Endothelial cell of umbilical vein (primary cell): ENCODE data around the gene FAM222B. TPM values are rescaled to one million over a fixed set of nuclear protein-coding genes. Genes with fewer than 3 reads are reported as not detected.

ENCODE experiments used
- BruUV-seq: library from RNA; stranded (reverse); fragments of 400-500 nt; replicated peaks from 2 replicates; lab custom pipeline; 2021; lab: Mats Ljungman, UMichigan
- CTCF ChIA-PET: fragments of 300-600, 350-600 bp; sonication (Branson Sonifier 250); formaldehyde crosslinking; loops from one replicate; lab custom pipeline; 2021; ENCODE audit warnings: antibody characterized with exemption, inconsistent platforms; lab: Charles Lee
- POLR2A ChIA-PET: fragments of 300-600, 350-600 bp; sonication (Branson Sonifier 250); formaldehyde crosslinking; loops from one replicate; lab custom pipeline; 2021; ENCODE audit warnings: antibody characterized with exemption, inconsistent platforms; lab: Charles Lee
- DNase-seq: peaks from one replicate; pipeline ENCODE4 v3.0.0-alpha.2; 2011; ENCODE audit warnings: low read depth, low spot score
- FAIRE-seq: peaks from 2 replicates; lab custom pipeline; 2011; peaks lifted over from hg19 to GRCh38; lab: Jason Lieb, UNC
- H2AFZ ChIP-seq: 2 replicates; pipeline ENCODE4 v1.6.0; 2012; ENCODE audit warnings: low read depth, low read length, control low read depth, inconsistent platforms
- H3K27ac ChIP-seq: 2 replicates; pipeline ENCODE4 v1.5.1; 2011; ENCODE audit warnings: low read depth, mild to moderate bottlenecking, control low read depth, low read length, moderate library complexity; ENCODE audit not compliant: insufficient read depth
- H3K27me3 ChIP-seq, 2 experiments: 2 replicates each; pipeline versions ENCODE4 v1.6.0 to v1.6.1; 2011; ENCODE audit warnings: low read length in 2 of 2, mixed read lengths in 1 of 2; ENCODE audit not compliant: control insufficient read depth in 2 of 2, insufficient read depth in 2 of 2
- H3K36me3 ChIP-seq, 2 experiments: 2 replicates in 1 of 2; 3 replicates in 1 of 2; pipeline ENCODE4 v1.5.1; 2011; ENCODE audit warnings: low read length in 2 of 2, mild to moderate bottlenecking in 1 of 2, moderate library complexity in 1 of 2; ENCODE audit not compliant: control insufficient read depth in 2 of 2, insufficient read depth in 2 of 2; ENCODE audit errors: extremely low read depth in 1 of 2
- H3K4me1 ChIP-seq: 3 replicates; pipeline ENCODE4 v1.5.1; 2011; ENCODE audit warnings: mild to moderate bottlenecking, low read length; ENCODE audit not compliant: control insufficient read depth, insufficient read depth; ENCODE audit errors: extremely low read depth
- H3K4me2 ChIP-seq: 2 replicates; pipeline ENCODE4 v1.6.1; 2011; ENCODE audit warnings: low read length, control low read depth, mixed read lengths; ENCODE audit not compliant: insufficient read depth
- H3K4me3 ChIP-seq, 3 experiments: fragments of 200-600 bp in 1 of 3; sonication (generic), shearing (Covaris generic) in 1 of 3; replicated peaks in 1 of 3; 2 replicates each; pipeline ENCODE4 v1.5.1; 2011 to 2016; ENCODE audit warnings: control low read depth in 3 of 3, low read length in 3 of 3, mild to moderate bottlenecking in 2 of 3, inconsistent platforms in 1 of 3, low read depth in 1 of 3, moderate library complexity in 1 of 3; ENCODE audit not compliant: insufficient read depth in 1 of 3
- H3K79me2 ChIP-seq: 2 replicates; pipeline ENCODE4 v1.6.0; 2012; ENCODE audit warnings: low read length, inconsistent platforms; ENCODE audit not compliant: control insufficient read depth, insufficient read depth
- H3K9ac ChIP-seq: replicated peaks from 2 replicates; pipeline ENCODE3; 2011; ENCODE audit warnings: low read length, control low read depth; ENCODE audit not compliant: insufficient read depth; ENCODE audit errors: extremely low read depth
- H3K9me1 ChIP-seq: replicated peaks from 3 replicates; pipeline ENCODE4 v1.6.0; 2011; ENCODE audit warnings: mild to moderate bottlenecking, low read length; ENCODE audit not compliant: control insufficient read depth, insufficient read depth; ENCODE audit errors: extremely low read depth
- H3K9me3 ChIP-seq: replicated peaks from 2 replicates; pipeline ENCODE4 v1.5.1; 2012; ENCODE audit warnings: low read length, inconsistent platforms; ENCODE audit not compliant: control insufficient read depth, insufficient read depth
- H4K20me1 ChIP-seq: replicated peaks from 2 replicates; pipeline ENCODE3; 2011; ENCODE audit warnings: mild to moderate bottlenecking, low read length; ENCODE audit not compliant: control insufficient read depth, insufficient read depth; ENCODE audit errors: extremely low read depth
- EZH2 ChIP-seq: IDR thresholded peaks from 2 replicates; pipeline ENCODE4 v1.6.1; 2012; ENCODE audit warnings: borderline replicate concordance, low read depth, mild to moderate bottlenecking, moderate library complexity, low read length, inconsistent platforms; ENCODE audit not compliant: severe bottlenecking
- FOS ChIP-seq: IDR thresholded peaks from 2 replicates; pipeline ENCODE4 v1.6.1; 2011; ENCODE audit warnings: mild to moderate bottlenecking, low read length, moderate library complexity, borderline replicate concordance; ENCODE audit not compliant: insufficient read depth
- GATA2 ChIP-seq: IDR thresholded peaks from 2 replicates; pipeline ENCODE4 v1.7.0; 2011; ENCODE audit warnings: low read depth, mild to moderate bottlenecking, moderate library complexity, mixed read lengths, low read length; ENCODE audit not compliant: insufficient read length, insufficient read depth
- JUN ChIP-seq: IDR thresholded peaks from 2 replicates; pipeline ENCODE4 v1.6.1; 2011; ENCODE audit warnings: borderline replicate concordance, low read depth; ENCODE audit not compliant: insufficient read length, insufficient read depth
- MYC ChIP-seq: IDR thresholded peaks from one replicate; pipeline ENCODE4 v1.6.1; 2011; ENCODE audit warnings: mild to moderate bottlenecking, low read depth, low read length
- POLR2A ChIP-seq: IDR thresholded peaks from 2 replicates; pipeline ENCODE4 v1.6.1; 2012; ENCODE audit warnings: low read depth, mild to moderate bottlenecking, control low read depth, low read length
- POLR2AphosphoS5 ChIP-seq: IDR thresholded peaks from 2 replicates; pipeline ENCODE4 v1.6.1; 2012; ENCODE audit warnings: low read depth, mild to moderate bottlenecking, control low read depth, low read length, moderate library complexity; ENCODE audit not compliant: insufficient read depth
- dilution Hi-C: fragments of 300-500 bp; cut with MboI; formaldehyde crosslinking; loops from one replicate; pipeline ENCODE4 v1.15.0; 2019; ENCODE audit warnings: low sequenced_read_pairs; ENCODE audit not compliant: extremely low pct_ligation_motif_present
- intact Hi-C: fragments of 100-400 bp; cut with micrococcal nuclease; formaldehyde crosslinking; loops from one replicate; pipeline ENCODE4 v1.10.0; 2022
- polyA plus RNA-seq, 4 experiments: library from polyadenylated mRNA; depleted of rRNA in 3 of 4; stranded (reverse) in 3 of 4; unstranded in 1 of 4; fragments of >200 nt; gene quantifications; 2 replicates each; pipeline versions ENCODE4 v1.2.1 to v1.2.3, GENCODE V29; 2011 to 2012; ENCODE audit warnings: missing spikeins in 1 of 4
- total RNA-seq: library from RNA; stranded (reverse); gene quantifications from 2 replicates; pipeline ENCODE4 v1.2.3, GENCODE V29; 2021
- TF ChIP-seq, protein P1 (sequence below), 2 donors: IDR thresholded peaks; 1 replicate in 1 of 2; 2 replicates in 1 of 2; pipeline ENCODE4 v1.5.1; 2011; ENCODE audit warnings: low read length in 2 of 2, mild to moderate bottlenecking in 2 of 2, moderate library complexity in 2 of 2, control low read depth in 1 of 2, inconsistent platforms in 1 of 2, low read depth in 1 of 2; ENCODE audit not compliant: insufficient read depth in 1 of 2; ENCODE audit errors: extremely low read depth in 1 of 2
- TF ChIP-seq, protein P2 (sequence below): IDR thresholded peaks from 2 replicates; pipeline ENCODE4 v1.6.1; 2011; ENCODE audit not compliant: insufficient read depth, insufficient read length

Gene FAM222B
- total and polyA plus RNA-seq, 2 donors (not counting 3 experiments of a cell fraction or from before 2014, with no cell fraction given), result 21.1 to 30.6 TPM

DNA sequence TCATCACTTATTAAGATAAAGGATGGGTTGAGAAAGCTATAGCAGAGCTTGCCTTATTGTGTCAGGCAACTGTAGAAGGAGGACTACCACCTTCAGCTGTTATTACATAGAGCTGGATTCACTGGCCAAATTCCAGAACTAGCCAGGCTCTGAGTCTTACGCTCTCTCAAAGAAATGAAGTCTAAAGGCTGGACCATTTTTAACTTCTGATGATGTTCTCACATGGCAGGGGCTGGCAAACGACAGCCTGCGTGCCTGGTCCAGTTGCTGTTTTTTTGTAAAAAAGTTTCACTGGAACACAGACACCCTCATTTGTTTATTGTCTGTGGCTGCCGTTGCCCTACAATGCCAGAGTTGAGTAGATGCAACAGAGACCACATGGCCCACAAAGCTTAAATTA lies 77.6 kb downstream of the FAM222B start:
- Histone ChIP-seq H3K4me2 (no peak overlapping the region), H3K4me1 (peaks cover 16% of the 10 kb centered on the region), H3K27ac (no peak overlapping the region), H3K9ac (no peak overlapping the region), H3K27me3 (no peaks in the 10 kb centered on the region), H3K9me1 (no peaks in the 10 kb centered on the region), H4K20me1 (no peaks in the 10 kb centered on the region), H2AFZ (no peak overlapping the region), H3K79me2 (peaks cover 15% of the 10 kb centered on the region), H3K9me3 (no peaks in the 10 kb centered on the region), H3K4me3 (no peak overlapping the region), H3K36me3 (peaks cover 2 to 7% of the 10 kb centered on the region in 2 experiments)
- CTCF ChIA-PET, result interaction anchor here (1.1 to 6.4 kb wide), 17 partner anchors 9 to 188 kb away, joined by 3 to 130 read pairs (median 28); partner anchors contain the start of genes FAM222B, FLOT2, NEK8 and TLCD1
- dilution Hi-C loops (no loop called here), intact Hi-C loops (no loop called here)
- no peak for DNase-seq
- no TSS peak for BruUV-seq
- POLR2A ChIA-PET, result no interaction called here
- FAIRE-seq, result no peak
- TF ChIP-seq POLR2A (no peak), FOS (no peak), POLR2AphosphoS5 (no peak), EZH2 (no peak), JUN (no peak), MYC (no peak), GATA2 (no peak)
- TF ChIP-seq, protein P1, sequence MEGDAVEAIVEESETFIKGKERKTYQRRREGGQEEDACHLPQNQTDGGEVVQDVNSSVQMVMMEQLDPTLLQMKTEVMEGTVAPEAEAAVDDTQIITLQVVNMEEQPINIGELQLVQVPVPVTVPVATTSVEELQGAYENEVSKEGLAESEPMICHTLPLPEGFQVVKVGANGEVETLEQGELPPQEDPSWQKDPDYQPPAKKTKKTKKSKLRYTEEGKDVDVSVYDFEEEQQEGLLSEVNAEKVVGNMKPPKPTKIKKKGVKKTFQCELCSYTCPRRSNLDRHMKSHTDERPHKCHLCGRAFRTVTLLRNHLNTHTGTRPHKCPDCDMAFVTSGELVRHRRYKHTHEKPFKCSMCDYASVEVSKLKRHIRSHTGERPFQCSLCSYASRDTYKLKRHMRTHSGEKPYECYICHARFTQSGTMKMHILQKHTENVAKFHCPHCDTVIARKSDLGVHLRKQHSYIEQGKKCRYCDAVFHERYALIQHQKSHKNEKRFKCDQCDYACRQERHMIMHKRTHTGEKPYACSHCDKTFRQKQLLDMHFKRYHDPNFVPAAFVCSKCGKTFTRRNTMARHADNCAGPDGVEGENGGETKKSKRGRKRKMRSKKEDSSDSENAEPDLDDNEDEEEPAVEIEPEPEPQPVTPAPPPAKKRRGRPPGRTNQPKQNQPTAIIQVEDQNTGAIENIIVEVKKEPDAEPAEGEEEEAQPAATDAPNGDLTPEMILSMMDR (IDR thresholded peaks at IDR 0.05; ENCODE audit: extremely low read depth in 1 of 2, insufficient read depth in 1 of 2, low read depth in 1 of 2, low read length in 2 of 2), result no peak
- TF ChIP-seq, protein P2, sequence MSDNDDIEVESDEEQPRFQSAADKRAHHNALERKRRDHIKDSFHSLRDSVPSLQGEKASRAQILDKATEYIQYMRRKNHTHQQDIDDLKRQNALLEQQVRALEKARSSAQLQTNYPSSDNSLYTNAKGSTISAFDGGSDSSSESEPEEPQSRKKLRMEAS, result no peak
